GM21786 (cell line): ENCODE measurements around the gene LHPP.

Experiments used
- ATAC-seq: cut with Tn5 transposase; IDR thresholded peaks from one replicate; pipeline ENCODE4 v1.9.1; 2021; ENCODE audit not compliant: unreplicated experiment

The LHPP gene

GRCh38 chr10:124551755-124552154 is 90.1 kb downstream of the LHPP start:
- ATAC-seq = no peak

- no peak for ATAC-seq
Observed at GRCh38 chr10:124552691-124553276, 91.2 kb downstream of the LHPP start.

- no peak for ATAC-seq
Observed at GRCh38 chr10:124554085-124554858, 92.6 kb downstream of the LHPP start.

- ATAC-seq = no peak
Observed at GRCh38 chr10:124557167-124557566, 95.5 kb downstream of the LHPP start.

GRCh38 chr10:124557648-124558338 is 96.2 kb downstream of the LHPP start:
- ATAC-seq = no peak

GRCh38 chr10:124558339-124559321 is 97.0 kb downstream of the LHPP start:
- no peak for ATAC-seq

- no peak for ATAC-seq
Observed at GRCh38 chr10:124559372-124560132, 97.9 kb downstream of the LHPP start.

GRCh38 chr10:124560377-124561105 is 98.9 kb downstream of the LHPP start:
- no peak for ATAC-seq

GRCh38 chr10:124561206-124561605 is 99.6 kb downstream of the LHPP start:
- ATAC-seq = no peak

- no peak for ATAC-seq
Observed at GRCh38 chr10:124562425-124563060, 100.9 kb downstream of the LHPP start.

GRCh38 chr10:124563320-124564040 is 101.9 kb downstream of the LHPP start:
- ATAC-seq = no peak

GRCh38 chr10:124564881-124565280 is 103.3 kb downstream of the LHPP start:
- no peak for ATAC-seq

GRCh38 chr10:124565565-124566221 is 104.1 kb downstream of the LHPP start:
- no peak for ATAC-seq

GRCh38 chr10:124566222-124566888 is 104.7 kb downstream of the LHPP start:
- ATAC-seq = no peak

GRCh38 chr10:124566981-124567835 is 105.6 kb downstream of the LHPP start:
- ATAC-seq = no peak

GRCh38 chr10:124568339-124568738 is 106.7 kb downstream of the LHPP start:
- no peak for ATAC-seq
